IgD-negative memory B cell (primary cell): ENCODE results near the gene ART4. TPM values are rescaled to one million over a fixed set of nuclear protein-coding genes. Genes with fewer than 3 reads are reported as not detected.

Source experiments
- H3K27ac Mint-ChIP-seq, 3 donors: one replicate each; pipeline ENCODE4 v1.8.0; 2020 to 2022; ENCODE audit warnings: mild to moderate bottlenecking in 3 of 3, mixed read lengths in 3 of 3, moderate library complexity in 1 of 3
- H3K27me3 Mint-ChIP-seq: one replicate; pipeline ENCODE4 v1.8.0; 2021; ENCODE audit warnings: mixed read lengths
- H3K36me3 Mint-ChIP-seq: one replicate; pipeline ENCODE4 v1.8.0; 2020; ENCODE audit warnings: mild to moderate bottlenecking, mixed read lengths
- H3K4me1 Mint-ChIP-seq, 3 donors: one replicate each; pipeline ENCODE4 v1.8.0; 2020 to 2022; ENCODE audit warnings: mixed read lengths in 3 of 3, mild to moderate bottlenecking in 1 of 3
- H3K4me3 Mint-ChIP-seq, 4 donors: one replicate each; pipeline ENCODE4 v1.8.0; 2020 to 2022; ENCODE audit warnings: mild to moderate bottlenecking in 4 of 4, mixed read lengths in 4 of 4, moderate library complexity in 3 of 4
- H3K9me3 Mint-ChIP-seq, 3 donors: one replicate each; pipeline ENCODE4 v1.8.0; 2020 to 2021; ENCODE audit warnings: mixed read lengths in 3 of 3, mild to moderate bottlenecking in 1 of 3
- polyA plus RNA-seq: library from polyadenylated mRNA; unstranded; fragments of 300-500 nt; fragmentation: Illumina TruSeq; gene quantifications from one replicate; pipeline ENCODE4 v1.2.3, GENCODE V29; 2021

The ART4 gene, protein sequence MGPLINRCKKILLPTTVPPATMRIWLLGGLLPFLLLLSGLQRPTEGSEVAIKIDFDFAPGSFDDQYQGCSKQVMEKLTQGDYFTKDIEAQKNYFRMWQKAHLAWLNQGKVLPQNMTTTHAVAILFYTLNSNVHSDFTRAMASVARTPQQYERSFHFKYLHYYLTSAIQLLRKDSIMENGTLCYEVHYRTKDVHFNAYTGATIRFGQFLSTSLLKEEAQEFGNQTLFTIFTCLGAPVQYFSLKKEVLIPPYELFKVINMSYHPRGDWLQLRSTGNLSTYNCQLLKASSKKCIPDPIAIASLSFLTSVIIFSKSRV
- not detected for polyA plus RNA-seq

DNA sequence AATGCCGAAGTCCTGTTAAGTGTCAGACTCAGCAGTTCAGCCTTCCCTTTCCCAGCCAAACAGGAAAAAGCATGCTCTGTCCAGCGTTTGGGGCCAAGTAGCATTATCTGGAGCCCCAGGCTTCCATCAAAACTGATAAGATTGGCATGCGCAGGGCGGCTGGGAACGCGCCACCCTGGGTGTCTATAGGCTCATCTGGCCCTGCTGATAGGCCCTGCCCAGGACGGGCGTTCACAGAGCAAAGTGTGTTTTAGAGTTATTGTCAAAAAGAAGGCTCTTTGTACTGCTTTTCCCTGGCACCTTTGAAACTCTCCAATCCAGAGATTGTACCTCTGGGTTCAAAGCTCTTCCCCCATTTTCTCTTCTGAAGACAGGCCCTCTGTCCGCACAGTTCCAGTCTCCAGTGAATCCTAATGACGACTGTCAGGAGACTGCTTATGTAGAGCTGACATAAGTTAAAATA, at the start of gene ART4:
TSS of gene ART4 (minus strand) at position 102 of the 463 bp plus-strand sequence. CDS start 413 bp downstream, outside the sequence.
- Mint-ChIP-seq H3K9me3 (no peaks in the 10 kb centered on the region), H3K4me3 (no peak within 1 kb of the TSS), H3K36me3 (no peaks in the 10 kb centered on the region), H3K27me3 (peaks cover 6% of the 10 kb centered on the region), H3K4me1 (peaks cover 0 to 12% (median 0%) of the 10 kb centered on the region in 3 donors), H3K27ac (no peak within 1 kb of the TSS)

DNA sequence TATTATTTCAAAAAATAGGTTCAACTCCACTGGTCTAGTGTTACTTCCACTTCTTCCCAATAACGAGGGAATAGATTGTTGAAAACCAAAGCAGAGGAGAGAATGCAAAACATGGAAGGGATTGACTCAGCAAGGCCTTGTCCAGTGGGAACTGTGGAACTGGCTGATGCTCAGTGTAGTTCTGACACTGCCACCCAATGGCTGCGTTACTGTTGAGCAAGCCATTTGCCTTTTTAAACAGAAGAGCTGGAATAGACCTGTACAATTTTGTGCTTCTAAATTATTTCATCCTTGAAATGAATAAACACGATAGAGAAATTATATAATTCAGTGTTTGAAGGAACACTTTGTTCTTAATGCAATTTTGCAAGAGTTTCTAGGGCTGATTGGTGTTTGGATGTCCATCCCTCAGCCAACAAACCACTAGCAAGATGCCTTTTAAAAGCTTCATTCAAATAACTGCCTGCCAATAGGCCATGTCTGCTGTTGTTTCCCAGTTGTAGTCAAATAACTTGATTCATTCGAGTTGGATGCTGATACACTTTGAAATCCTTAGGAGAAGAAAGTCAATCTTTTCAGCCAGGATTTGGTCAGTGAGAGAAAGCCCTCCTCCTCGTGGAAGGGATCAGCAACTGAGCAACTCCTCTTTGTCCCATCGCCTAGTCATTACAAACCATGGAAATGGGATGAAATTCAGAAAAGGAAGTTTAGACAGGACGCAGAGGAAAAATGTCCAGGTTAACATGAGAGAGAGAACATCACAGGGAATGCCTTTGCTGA, 49.6 kb upstream of the ART4 start:
- no peaks in the 10 kb centered on the region for H3K36me3 Mint-ChIP-seq
- H3K27ac Mint-ChIP-seq: no peak overlapping the region
- no peaks in the 10 kb centered on the region for H3K9me3 Mint-ChIP-seq
- no peaks in the 10 kb centered on the region for H3K4me1 Mint-ChIP-seq
- H3K4me3 Mint-ChIP-seq: no peak overlapping the region
- peaks cover 7% of the 10 kb centered on the region for H3K27me3 Mint-ChIP-seq

DNA sequence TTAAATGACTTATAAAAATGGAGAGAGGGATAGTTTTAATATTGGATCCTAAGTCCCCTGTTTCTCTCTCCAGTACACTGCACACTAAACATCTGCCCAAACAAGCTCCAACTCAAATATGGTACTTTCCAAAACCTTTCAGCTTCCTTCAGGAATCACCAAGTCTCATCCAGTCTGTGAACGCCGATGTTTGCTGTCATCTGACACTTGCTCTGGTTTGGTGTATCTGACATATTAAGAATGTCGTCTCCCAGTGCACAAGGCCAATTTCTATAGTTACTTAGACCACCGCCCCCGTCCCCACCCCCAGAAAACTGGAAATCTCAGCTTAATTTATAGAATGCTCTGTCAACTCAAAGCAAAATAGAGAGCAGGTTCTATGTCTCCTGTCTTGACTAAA, 47.4 kb upstream of the ART4 start:
- no peak overlapping the region for H3K4me3 Mint-ChIP-seq
- H3K4me1 Mint-ChIP-seq: peaks cover 0 to 4% (median 2%) of the 10 kb centered on the region in 3 donors
- H3K27me3 Mint-ChIP-seq: peaks cover 19% of the 10 kb centered on the region
- H3K27ac Mint-ChIP-seq: peak overlapping the region in 1 of 3 donors; percentile 58
- H3K9me3 Mint-ChIP-seq: no peaks in the 10 kb centered on the region
- H3K36me3 Mint-ChIP-seq: no peaks in the 10 kb centered on the region

DNA sequence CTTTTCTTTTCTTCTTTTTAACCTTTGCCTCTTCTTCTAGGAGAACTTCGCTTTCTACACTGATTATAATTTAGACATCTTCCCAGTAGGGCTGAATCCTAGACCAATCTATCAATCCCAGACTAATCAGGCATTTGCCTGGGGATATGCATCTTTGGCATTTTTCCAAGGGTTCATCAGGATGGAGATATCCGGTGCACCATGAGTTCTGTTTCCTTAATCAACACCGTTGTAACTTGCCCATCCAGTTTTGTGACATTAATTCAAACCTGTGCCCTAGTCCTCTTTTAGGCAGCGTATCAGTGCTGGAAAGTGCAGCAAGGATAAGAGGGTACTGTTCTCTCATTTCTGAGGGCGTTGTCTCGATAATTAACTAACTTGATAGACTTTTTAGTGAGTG, 42.9 kb upstream of the ART4 start:
- H3K36me3 Mint-ChIP-seq: no peaks in the 10 kb centered on the region
- H3K9me3 Mint-ChIP-seq: no peaks in the 10 kb centered on the region
- H3K4me3 Mint-ChIP-seq: no peak overlapping the region
- peaks cover 23% of the 10 kb centered on the region for H3K27me3 Mint-ChIP-seq
- peaks cover 11 to 16% (median 13%) of the 10 kb centered on the region in 3 donors for H3K4me1 Mint-ChIP-seq
- H3K27ac Mint-ChIP-seq: no peak overlapping the region

DNA sequence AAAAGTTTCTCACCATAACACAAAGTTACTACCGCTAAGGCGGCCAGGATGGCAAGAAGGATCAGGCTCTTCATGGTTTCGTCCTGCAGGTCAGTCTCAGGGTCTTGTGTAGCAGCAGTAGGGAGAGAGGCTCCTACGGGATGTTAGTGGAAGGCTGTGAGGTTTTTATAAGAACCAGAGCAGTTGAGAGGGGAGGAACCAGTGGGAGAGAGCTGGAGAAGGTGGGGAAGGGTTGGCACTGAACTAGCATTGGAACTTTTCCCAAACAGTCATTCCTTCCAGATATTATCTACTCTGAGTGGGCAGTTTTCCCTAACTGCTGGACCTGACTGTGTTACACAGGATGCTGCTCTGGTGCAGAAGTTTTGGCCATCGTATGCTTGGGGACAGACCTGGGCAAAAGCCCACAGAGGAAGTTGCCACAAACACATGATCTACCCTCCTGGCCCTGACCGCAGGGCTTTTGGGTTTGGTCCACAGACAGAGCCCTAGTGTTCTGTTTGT, 42.4 kb upstream of the ART4 start, which contains the start of gene MGP:
TSS of gene MGP (minus strand) at position 137 of the 504 bp plus-strand sequence. CDS start at position 74, 63 bp downstream.
- no peaks in the 10 kb centered on the region for H3K9me3 Mint-ChIP-seq
- peak within 1 kb of the TSS; percentile 49 to 65 (median 52) for H3K27ac Mint-ChIP-seq
- no peaks in the 10 kb centered on the region for H3K36me3 Mint-ChIP-seq
- peak within 1 kb of the TSS in 3 of 4 donors; percentile 3 to 82 (median 65) for H3K4me3 Mint-ChIP-seq
- H3K4me1 Mint-ChIP-seq: peaks cover 14 to 20% (median 17%) of the 10 kb centered on the region in 3 donors
- H3K27me3 Mint-ChIP-seq: peaks cover 23% of the 10 kb centered on the region

DNA sequence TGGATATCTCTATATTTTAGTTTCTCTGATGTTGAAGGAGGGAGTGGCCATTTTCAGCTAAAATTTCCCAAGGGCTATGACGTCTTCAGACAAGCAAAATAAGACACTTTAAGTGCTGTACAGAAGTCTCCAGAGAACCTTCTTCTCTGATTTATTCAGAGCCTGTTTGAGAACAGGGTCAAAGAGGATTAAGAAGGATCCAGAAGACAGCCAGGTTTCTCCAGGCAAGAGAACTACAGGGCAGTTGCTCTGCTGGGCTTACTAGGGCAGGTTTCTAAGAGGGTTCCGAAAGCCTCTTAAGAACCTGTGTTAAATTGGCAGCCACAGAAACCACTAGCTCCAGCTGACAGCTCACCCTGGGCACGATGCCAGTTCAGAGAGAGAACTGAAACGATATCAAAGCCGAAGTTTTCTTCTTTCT, 41.1 kb upstream of the ART4 start:
- peak overlapping the region; percentile 49 to 65 (median 52) for H3K27ac Mint-ChIP-seq
- H3K36me3 Mint-ChIP-seq: peaks cover 1% of the 10 kb centered on the region
- peaks cover 0 to 6% (median 0%) of the 10 kb centered on the region in 3 donors for H3K9me3 Mint-ChIP-seq
- H3K4me1 Mint-ChIP-seq: peaks cover 20 to 22% (median 21%) of the 10 kb centered on the region in 3 donors
- peaks cover 23% of the 10 kb centered on the region for H3K27me3 Mint-ChIP-seq
- peak overlapping the region in 3 of 4 donors; percentile 3 to 82 (median 65) for H3K4me3 Mint-ChIP-seq

DNA sequence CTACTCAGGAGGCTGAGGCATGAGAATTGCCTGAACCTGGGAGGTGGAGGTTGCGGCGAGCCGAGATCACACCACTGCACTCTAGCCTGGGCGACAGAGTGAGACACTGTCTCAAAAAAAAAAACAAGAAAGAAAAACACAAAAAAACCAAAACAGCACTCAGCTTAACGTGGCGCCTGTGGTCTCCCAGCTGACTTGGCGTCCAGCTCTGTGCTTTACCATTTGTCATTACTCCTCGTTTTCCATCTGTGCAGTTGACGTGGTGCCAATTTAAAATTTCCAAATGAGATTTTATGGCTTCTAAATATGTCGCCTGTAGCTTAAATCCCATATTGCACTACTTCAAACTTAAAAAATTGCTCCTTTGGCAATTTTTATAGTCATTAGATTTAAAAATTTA, 40.4 kb upstream of the ART4 start:
- peaks cover 0 to 6% (median 0%) of the 10 kb centered on the region in 3 donors for H3K9me3 Mint-ChIP-seq
- no peak overlapping the region for H3K27ac Mint-ChIP-seq
- no peak overlapping the region for H3K4me3 Mint-ChIP-seq
- H3K36me3 Mint-ChIP-seq: peaks cover 1% of the 10 kb centered on the region
- peaks cover 20 to 22% (median 21%) of the 10 kb centered on the region in 3 donors for H3K4me1 Mint-ChIP-seq
- H3K27me3 Mint-ChIP-seq: peaks cover 21% of the 10 kb centered on the region

DNA sequence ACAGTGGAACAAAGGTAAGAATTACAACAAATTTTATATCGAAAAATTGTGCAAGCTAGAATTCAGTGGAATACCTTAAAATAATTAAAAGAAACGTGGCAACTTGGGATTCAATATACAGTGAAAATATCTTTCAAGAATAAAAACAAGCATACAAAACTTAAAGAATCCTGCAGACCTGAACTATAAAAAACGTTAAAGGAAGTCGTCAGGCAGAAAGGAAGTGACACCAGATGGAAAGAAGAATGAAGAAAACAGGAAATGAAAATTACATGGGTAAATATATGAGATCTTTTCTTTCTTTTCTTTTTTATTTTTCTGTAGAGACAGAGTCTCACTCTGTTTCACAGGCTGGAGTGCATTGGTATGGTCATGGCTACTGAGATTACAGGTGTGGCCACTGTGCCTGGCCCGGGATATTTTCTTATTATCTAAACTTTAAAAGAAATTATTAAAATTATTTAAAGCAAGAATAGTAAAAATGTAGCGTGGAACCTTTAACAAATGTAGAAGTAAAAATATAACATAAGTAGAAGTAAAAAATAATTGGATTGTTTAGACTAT, 37.6 kb upstream of the ART4 start:
- Mint-ChIP-seq H3K27me3 (peaks cover 7% of the 10 kb centered on the region), H3K36me3 (peaks cover 1% of the 10 kb centered on the region), H3K4me1 (peaks cover 17 to 22% (median 20%) of the 10 kb centered on the region in 3 donors), H3K9me3 (peaks cover 0 to 6% (median 2%) of the 10 kb centered on the region in 3 donors), H3K27ac (no peak overlapping the region), H3K4me3 (peak overlapping the region in 1 of 4 donors; percentile 33)

DNA sequence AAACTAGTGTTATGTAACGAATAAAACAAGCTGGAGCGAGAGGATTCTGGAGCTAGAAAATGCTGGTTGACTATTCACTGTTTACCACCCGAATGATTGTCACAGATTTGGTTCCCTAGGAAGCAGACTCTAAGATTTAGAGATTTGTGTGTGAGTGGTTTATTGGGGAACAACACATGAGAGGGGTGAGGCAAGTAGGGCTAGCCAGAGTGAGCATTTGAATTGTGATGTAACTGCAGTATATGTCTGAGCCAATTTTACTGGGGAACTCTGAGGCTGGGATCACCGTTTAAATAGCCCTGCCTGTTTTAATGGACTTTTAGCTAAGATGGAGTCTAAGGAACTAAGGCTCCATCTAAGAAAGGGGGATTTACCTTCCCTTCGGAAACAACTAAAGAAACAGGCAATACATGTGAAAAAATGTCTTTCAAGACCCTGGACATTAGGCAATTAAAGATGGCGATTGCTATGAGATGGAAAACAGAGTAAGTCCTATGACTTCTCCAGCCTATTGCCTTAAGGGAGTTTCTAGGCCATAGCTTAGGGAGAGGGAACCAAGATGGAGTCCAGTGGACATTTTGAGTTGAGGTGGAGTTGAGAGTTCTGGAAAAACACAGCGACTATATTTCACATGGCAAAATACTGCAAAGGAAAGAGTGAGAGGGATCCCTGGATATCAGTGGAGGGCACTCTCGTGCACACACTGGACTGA, 36.1 kb upstream of the ART4 start:
- H3K9me3 Mint-ChIP-seq: peaks cover 0 to 6% (median 2%) of the 10 kb centered on the region in 3 donors
- H3K4me1 Mint-ChIP-seq: peaks cover 11 to 15% (median 12%) of the 10 kb centered on the region in 3 donors
- H3K27ac Mint-ChIP-seq: peak overlapping the region in 1 of 3 donors; percentile 26
- peak overlapping the region in 3 of 4 donors; percentile 29 to 69 (median 44) for H3K4me3 Mint-ChIP-seq
- no peaks in the 10 kb centered on the region for H3K27me3 Mint-ChIP-seq
- H3K36me3 Mint-ChIP-seq: peaks cover 1% of the 10 kb centered on the region

DNA sequence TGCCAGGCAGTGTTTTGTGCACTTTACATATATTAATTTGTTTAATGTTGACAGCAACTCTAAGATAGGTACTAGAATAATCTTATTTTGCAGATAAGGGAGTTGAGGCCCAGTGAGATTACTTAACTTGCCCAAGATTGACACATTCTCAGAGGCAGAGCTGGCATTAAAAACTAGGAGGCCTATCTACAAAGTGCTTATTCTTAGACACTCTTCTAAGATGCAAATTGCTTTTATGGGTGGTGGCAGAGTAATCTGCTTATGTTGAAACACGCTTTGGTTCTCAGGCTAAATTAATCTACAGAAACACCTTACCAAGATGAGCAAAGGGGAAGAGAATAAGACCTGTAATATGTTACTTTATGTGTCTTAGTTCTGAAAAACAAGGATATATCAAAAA, 35.2 kb upstream of the ART4 start:
- Mint-ChIP-seq H3K4me3 (no peak overlapping the region), H3K9me3 (peaks cover 0 to 6% (median 2%) of the 10 kb centered on the region in 3 donors), H3K4me1 (peaks cover 9 to 13% (median 12%) of the 10 kb centered on the region in 3 donors), H3K36me3 (peaks cover 1% of the 10 kb centered on the region), H3K27me3 (no peaks in the 10 kb centered on the region), H3K27ac (no peak overlapping the region)

DNA sequence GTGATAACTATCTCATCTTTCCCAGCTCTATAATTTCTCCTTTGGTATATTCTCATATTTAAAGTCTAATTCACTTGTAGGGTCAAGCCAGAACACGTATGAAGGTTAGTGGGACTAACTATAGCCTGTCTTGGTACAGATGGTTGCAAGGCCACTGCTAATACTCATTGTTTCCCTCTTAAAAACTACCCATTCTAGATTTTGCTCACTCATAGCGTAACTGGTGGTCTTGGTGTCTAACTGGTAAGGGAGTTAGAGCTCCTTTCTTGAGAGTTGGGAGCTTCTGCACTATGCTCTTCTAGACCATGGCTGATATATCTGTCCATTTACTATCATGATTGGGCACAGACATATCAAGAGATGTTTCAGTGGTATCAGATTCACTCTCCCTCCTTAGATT, 33.5 kb upstream of the ART4 start:
- H3K4me3 Mint-ChIP-seq: no peak overlapping the region
- no peak overlapping the region for H3K27ac Mint-ChIP-seq
- H3K9me3 Mint-ChIP-seq: peaks cover 0 to 6% (median 2%) of the 10 kb centered on the region in 3 donors
- peaks cover 1% of the 10 kb centered on the region for H3K36me3 Mint-ChIP-seq
- peaks cover 7 to 12% (median 9%) of the 10 kb centered on the region in 3 donors for H3K4me1 Mint-ChIP-seq
- H3K27me3 Mint-ChIP-seq: no peaks in the 10 kb centered on the region

DNA sequence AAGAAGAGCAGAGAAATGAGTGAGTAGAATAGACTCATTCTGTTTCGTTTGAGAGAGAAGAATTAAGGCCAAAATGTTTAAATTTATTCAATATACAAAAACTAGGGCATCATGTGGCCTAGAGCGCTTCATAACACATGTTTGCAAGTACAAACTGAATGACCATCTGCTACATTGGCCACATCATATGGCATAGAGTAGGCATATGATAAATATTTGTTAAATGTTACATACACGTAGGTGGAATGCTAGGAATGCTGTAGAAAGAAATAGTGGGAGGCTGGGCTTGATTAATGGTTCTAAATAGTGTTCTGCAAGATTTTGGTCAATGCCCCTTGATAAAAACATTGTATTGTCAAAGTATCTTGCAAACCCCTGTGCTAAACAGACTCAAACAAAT, 31.6 kb upstream of the ART4 start:
- H3K36me3 Mint-ChIP-seq: no peaks in the 10 kb centered on the region
- peaks cover 0 to 5% (median 2%) of the 10 kb centered on the region in 3 donors for H3K9me3 Mint-ChIP-seq
- no peaks in the 10 kb centered on the region for H3K27me3 Mint-ChIP-seq
- H3K4me1 Mint-ChIP-seq: peaks cover 0 to 7% (median 0%) of the 10 kb centered on the region in 3 donors
- no peak overlapping the region for H3K4me3 Mint-ChIP-seq
- no peak overlapping the region for H3K27ac Mint-ChIP-seq

DNA sequence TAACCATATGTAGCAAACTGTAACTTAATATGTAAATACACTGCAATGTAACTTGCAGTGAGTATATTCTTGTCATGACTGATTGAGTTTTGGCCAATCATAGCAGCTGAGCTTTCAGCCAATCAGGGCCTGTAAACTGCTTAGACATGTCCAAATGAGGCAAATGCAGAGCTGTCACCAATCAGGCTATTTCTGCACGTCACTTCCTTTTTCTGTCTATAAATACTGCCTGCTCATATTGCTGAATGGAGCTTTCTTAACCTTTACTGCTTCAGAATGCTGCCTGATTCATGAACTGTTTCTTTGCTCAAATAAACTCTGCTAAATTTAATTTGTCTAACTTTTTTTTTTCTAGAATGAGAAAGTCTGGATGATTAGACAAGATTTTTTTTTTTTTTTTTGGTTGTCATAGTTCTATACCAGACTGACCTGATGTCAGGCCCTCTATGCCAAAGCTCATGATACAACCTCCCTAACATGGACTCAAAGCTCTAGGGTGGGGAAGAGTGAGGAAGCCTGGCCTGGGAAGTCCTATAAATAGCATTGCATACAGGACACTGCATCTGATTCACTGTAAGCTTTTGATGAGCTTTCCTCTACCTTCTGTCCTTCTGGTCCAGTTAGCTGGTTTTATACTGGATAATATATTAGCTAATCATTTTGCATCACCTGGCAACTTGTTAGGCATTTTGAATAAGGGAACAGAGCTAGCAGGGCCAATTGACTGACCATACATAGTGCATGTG, 30.3 kb upstream of the ART4 start:
- Mint-ChIP-seq H3K9me3 (peaks cover 0 to 2% (median 0%) of the 10 kb centered on the region in 3 donors), H3K27me3 (no peaks in the 10 kb centered on the region), H3K27ac (no peak overlapping the region), H3K36me3 (no peaks in the 10 kb centered on the region), H3K4me3 (no peak overlapping the region), H3K4me1 (peaks cover 0 to 6% (median 0%) of the 10 kb centered on the region in 3 donors)
